Heart left ventricle (tissue), 16 donors: ENCODE measurements around the gene SLC9A3. TPM values are rescaled to one million over a fixed set of nuclear protein-coding genes. Genes with fewer than 3 reads are reported as not detected.

ENCODE experiments used
- ATAC-seq, 4 donors: fragments of 200-7000 bp; cut with Tn5 transposase; one replicate each; pipeline ENCODE4 v1.9.1; 2020 to 2022; ENCODE audit warnings: moderate library complexity in 4 of 4, mild to moderate bottlenecking in 3 of 4, moderate number of reproducible peaks in 1 of 4
- DNase-seq, 5 donors: peaks; one replicate each; pipeline ENCODE4 v3.0.0-alpha.2; 2020
- H3K27ac ChIP-seq, 12 donors: fragments of 200-600 bp; sonication (generic) in 4 of 12; one replicate each; pipeline versions ENCODE4 v1.5.0 to v1.8.0; 2016 to 2022; ENCODE audit warnings: mild to moderate bottlenecking in 2 of 12
- H3K27me3 ChIP-seq, 9 donors: fragments of 200-600 bp; sonication (generic) in 2 of 9; one replicate each; pipeline versions ENCODE4 v1.5.1 to v1.8.0; 2016 to 2022; ENCODE audit warnings: mild to moderate bottlenecking in 3 of 9
- H3K36me3 ChIP-seq, 9 donors: fragments of 200-600 bp; sonication (generic) in 2 of 9; one replicate each; pipeline versions ENCODE4 v1.5.0 to v1.8.0; 2018 to 2022; ENCODE audit warnings: mild to moderate bottlenecking in 2 of 9
- H3K4me1 ChIP-seq, 12 donors: fragments of 200-600 bp; sonication (generic) in 4 of 12; one replicate each; pipeline versions ENCODE4 v1.5.0 to v1.8.0; 2016 to 2022; ENCODE audit warnings: mild to moderate bottlenecking in 3 of 12
- H3K4me3 ChIP-seq, 12 donors: fragments of 200-600 bp; sonication (generic) in 4 of 12; one replicate each; pipeline versions ENCODE4 v1.5.0 to v1.8.0; 2017 to 2022; ENCODE audit warnings: mild to moderate bottlenecking in 9 of 12, moderate library complexity in 4 of 12
- H3K9me3 ChIP-seq, 12 donors: fragments of 200-600 bp; sonication (generic) in 4 of 12; one replicate each; pipeline versions ENCODE4 v1.5.0 to v1.8.0; 2016 to 2022; ENCODE audit warnings: mild to moderate bottlenecking in 1 of 12
- POLR2A ChIP-seq, 2 donors: fragments of 450-650 bp; IDR thresholded peaks; one replicate each; pipeline ENCODE4 v1.6.1; 2017; ENCODE audit warnings: antibody characterized with exemption in 2 of 2, mild to moderate bottlenecking in 2 of 2, moderate library complexity in 2 of 2
- WGBS, 4 donors: extraction: QIAGEN DNeasy Blood & Tissue Kit in 2 of 4; methylation state at CpG; one replicate each; pipeline versions ENCODE4 v1.1.5 to v1.1.7; 2013 to 2018; 5-methylcytosine and 5-hydroxymethylcytosine counted together
- intact Hi-C, 10 donors: fragments of 100-400 bp; cut with DNase I; formaldehyde crosslinking; loops; one replicate each; pipeline versions ENCODE4 v1.11.1 to v1.14.2; 2022
- polyA plus RNA-seq, 2 donors: library from polyadenylated mRNA; stranded (reverse); fragments of 200-250 nt; gene quantifications; one replicate each; pipeline ENCODE4 v1.2.3, GENCODE V29; 2013
- total RNA-seq, 9 donors: library from RNA; depleted of rRNA in 2 of 9; stranded (reverse); fragments of >200 nt in 2 of 9; fragmentation: NEBNext Ultra II Directional in 3 of 9; extraction: Animal tissue kit (Norgen Biotek cat#: 25700) in 3 of 9; gene quantifications; one replicate each; pipeline versions ENCODE4 v1.1.0 to v1.2.4, GENCODE V29; 2016 to 2023
- TF ChIP-seq, protein P1 (sequence below), 12 donors: fragments of 200-600 bp; sonication (generic) in 4 of 12; IDR thresholded peaks; one replicate each; pipeline versions ENCODE4 v1.5.0 to v1.8.0; 2018 to 2022; ENCODE audit warnings: antibody characterized with exemption in 12 of 12, mild to moderate bottlenecking in 5 of 12
- donor health status: ischemic (EF 13 %, LVEDD 7.1; RV severe dilation, severe dysfunction).
- donor health status: healthy with polysubstance abuse.
- donor health status: DM: no; HTN: yes; CAD: no.
- donor health status: DM: no; HTN: no; CAD: no.
- donor health status: ischemic (EF 25% LVEDD 6.9; RV normal size, moderate dysfunction).
- donor health status: ischemic (EF 25% LVEDD 5.7; RV mildly dilated, moderate dysfunction).
- donor health status: healthy.
- donor health status: DM: yes; HTN: yes; CAD: no.
- donor health status: ischemic (EF 35%, LVEDD 5.7; RV mildly dilated, moderate dysfunction).
- donor health status: nonischemic (EF 11% LVEDD 7.7; RV severe dilation, severe dysfunction).
- donor health status: DM: yes; HTN: yes; CAD: no.
- donor health status: PGD.
- donor health status: ischemic (EF 29% LVEDD 5.4; RV normal size, mild dysfunction).
- donor health status: nonischemic (EF 23%, LVEDD 6.1; RV moderate dilation, normal function).

SLC9A3 gene
- total and polyA plus RNA-seq, 11 donors = 0.50 to 3.8 (median 1.0) TPM

DNA sequence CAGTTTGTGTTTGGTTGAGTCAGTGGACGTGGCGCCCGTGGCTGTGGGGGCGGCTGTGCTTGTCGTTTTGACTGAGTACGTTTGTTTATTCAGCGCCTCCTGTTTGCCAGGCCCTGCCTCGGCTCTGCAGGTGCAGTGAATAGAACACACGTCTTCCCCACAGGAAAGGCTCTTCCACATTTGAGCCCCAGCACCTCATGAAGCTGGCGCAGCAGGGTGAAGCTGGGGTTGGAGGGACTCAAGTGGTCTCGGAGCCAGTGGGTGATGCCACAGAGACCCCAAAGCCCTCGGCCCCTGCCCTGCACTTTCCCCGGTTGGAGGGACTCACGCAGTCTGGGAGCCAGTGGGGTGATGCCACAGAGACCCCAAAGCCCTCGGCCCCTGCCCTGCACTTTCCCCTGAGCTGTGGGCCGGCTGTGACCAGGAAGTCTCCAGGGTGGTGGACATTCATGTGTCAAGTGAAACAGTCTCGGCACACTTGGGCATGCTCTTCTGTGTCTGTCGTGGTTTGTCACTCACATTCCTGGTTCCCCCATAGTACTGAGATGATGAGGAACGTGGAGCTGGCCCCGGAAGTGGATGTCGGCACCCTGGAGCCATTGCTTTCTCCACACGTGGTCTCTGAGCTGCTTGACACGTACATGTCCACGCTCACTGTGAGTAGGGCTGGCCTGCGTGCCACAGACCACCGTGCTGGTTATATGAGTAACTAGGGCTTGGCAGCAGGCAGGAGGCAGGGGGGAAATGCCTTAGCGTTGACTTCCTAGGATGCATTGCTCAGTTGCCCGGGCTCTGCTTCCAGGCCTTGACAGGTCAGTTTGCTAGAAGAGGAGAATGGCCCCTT is 67.7 kb downstream of the SLC9A3 start:
- ATAC-seq (no peak), DNase-seq (peak in 3 of 5 donors; percentile 13 to 52 (median 16))
- H3K4me1 ChIP-seq = no peaks in the 10 kb centered on the region
- H3K9me3 ChIP-seq = peaks cover 0 to 15% (median 8%) of the 10 kb centered on the region in 12 donors
- WGBS, 4 donors = 90 to 93% (median 91%) methylated on average over 23 to 28 of the region's 28 CpGs
- no peak overlapping the region for H3K4me3 ChIP-seq
- H3K27me3 ChIP-seq = no peaks in the 10 kb centered on the region
- H3K36me3 ChIP-seq = peaks cover 0 to 99% (median 91%) of the 10 kb centered on the region in 9 donors
- intact Hi-C loops = no loop called here
- H3K27ac ChIP-seq = no peak overlapping the region
- TF ChIP-seq POLR2A (IDR thresholded peaks at IDR 0.05) = no peak
- TF ChIP-seq, protein P1, sequence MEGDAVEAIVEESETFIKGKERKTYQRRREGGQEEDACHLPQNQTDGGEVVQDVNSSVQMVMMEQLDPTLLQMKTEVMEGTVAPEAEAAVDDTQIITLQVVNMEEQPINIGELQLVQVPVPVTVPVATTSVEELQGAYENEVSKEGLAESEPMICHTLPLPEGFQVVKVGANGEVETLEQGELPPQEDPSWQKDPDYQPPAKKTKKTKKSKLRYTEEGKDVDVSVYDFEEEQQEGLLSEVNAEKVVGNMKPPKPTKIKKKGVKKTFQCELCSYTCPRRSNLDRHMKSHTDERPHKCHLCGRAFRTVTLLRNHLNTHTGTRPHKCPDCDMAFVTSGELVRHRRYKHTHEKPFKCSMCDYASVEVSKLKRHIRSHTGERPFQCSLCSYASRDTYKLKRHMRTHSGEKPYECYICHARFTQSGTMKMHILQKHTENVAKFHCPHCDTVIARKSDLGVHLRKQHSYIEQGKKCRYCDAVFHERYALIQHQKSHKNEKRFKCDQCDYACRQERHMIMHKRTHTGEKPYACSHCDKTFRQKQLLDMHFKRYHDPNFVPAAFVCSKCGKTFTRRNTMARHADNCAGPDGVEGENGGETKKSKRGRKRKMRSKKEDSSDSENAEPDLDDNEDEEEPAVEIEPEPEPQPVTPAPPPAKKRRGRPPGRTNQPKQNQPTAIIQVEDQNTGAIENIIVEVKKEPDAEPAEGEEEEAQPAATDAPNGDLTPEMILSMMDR (IDR thresholded peaks at IDR 0.05) = no peak

DNA sequence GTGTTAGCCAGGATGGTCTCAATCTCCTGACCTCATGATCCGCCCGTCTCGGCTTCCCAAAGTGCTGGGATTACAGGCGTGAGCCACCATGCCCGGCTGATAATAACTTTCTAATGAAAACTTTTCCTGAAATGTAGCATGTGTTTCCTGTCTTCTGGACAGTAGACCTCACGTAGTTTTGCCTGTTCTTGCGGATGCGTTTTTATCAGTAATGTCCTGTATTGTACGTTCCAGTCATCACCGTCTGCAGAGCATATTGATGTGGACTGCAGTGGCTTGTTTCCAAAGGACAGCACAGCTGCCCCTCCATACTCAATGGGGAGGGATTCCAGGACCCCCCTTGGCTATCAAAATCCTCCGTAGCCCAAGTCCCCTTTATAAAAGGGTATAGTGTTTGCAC is 68.4 kb downstream of the SLC9A3 start:
- no peak for ATAC-seq
- Histone ChIP-seq H3K36me3 (peaks cover 0 to 99% (median 94%) of the 10 kb centered on the region in 9 donors), H3K27ac (no peak overlapping the region), H3K9me3 (peaks cover 0 to 22% (median 13%) of the 10 kb centered on the region in 12 donors), H3K4me3 (no peak overlapping the region), H3K27me3 (no peaks in the 10 kb centered on the region), H3K4me1 (no peaks in the 10 kb centered on the region)
- peak in 1 of 5 donors; percentile 19 for DNase-seq
- TF ChIP-seq, protein P1 (IDR thresholded peaks at IDR 0.05) = no peak
- TF ChIP-seq POLR2A (IDR thresholded peaks at IDR 0.05) = no peak
- WGBS, 4 donors = 75 to 83% (median 80%) methylated on average over 11 of the region's 11 CpGs
- intact Hi-C loops = no loop called here

DNA sequence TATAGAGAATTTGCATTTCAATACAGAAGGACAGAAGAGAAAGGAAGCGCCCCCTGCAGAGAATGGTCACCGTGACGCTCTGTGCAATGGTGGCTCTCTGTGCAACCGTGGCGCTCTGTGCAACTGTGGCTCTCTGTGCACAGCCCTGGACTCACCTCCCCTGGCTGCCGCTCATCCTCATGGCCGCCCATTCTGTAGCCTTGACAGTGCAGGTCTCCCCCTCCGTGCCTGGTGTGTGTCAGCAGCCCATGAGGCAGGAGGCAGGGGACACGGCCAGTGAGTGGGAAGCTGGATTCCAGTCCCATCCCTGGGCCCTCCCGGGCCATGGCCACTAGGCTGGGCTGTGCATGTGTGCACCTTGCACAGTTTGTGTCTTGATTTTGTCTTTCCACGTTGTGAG is 69.3 kb downstream of the SLC9A3 start:
- Histone ChIP-seq H3K27ac (no peak overlapping the region), H3K36me3 (peaks cover 0 to 99% (median 96%) of the 10 kb centered on the region in 9 donors), H3K4me1 (no peaks in the 10 kb centered on the region), H3K9me3 (peaks cover 0 to 26% (median 13%) of the 10 kb centered on the region in 12 donors), H3K27me3 (no peaks in the 10 kb centered on the region), H3K4me3 (no peak overlapping the region)
- ATAC-seq (peak in 1 of 4 donors; percentile 31), DNase-seq (peak in 2 of 5 donors; percentile 17 to 40)
- 86 to 92% (median 89%) methylated on average over 11 of the region's 11 CpGs for WGBS, 4 donors
- TF ChIP-seq, protein P1 (IDR thresholded peaks at IDR 0.05) = no peak
- no peak for TF ChIP-seq POLR2A (IDR thresholded peaks at IDR 0.05)
- intact Hi-C loops = no loop called here

DNA sequence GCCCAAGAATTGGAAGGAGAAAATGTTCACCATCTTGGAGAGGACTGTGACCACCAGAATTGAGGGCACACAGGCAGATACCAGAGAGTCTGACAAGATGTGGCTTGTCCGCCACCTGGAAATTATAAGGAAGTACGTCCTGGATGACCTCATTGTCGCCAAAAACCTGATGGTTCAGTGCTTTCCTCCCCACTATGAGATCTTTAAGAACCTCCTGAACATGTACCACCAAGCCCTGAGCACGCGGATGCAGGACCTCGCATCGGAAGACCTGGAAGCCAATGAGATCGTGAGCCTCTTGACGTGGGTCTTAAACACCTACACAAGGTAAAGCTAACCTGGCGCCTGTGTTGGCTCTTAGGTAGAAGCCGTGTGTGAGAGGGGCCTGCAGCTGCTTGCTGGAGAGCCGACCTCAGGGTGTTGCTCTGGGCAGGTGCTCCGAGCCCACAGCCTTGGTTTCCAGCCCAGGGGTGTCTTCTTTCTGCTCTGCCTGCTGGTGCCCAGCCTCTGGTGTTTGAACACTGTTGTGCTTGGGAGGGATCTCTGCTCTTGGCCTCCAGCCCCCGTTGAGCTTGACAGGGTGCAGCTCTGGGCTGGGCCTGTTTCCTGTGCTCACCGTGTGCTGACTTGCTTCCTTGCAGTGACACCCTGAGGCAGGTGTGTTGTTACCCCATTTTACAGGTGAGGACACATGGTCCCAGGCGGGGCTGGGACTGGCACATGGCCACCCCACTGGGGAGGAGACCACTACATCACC is 70.3 kb downstream of the SLC9A3 start:
- TF ChIP-seq, protein P1 (IDR thresholded peaks at IDR 0.05) = no peak
- no peak for TF ChIP-seq POLR2A (IDR thresholded peaks at IDR 0.05)
- Histone ChIP-seq H3K4me1 (peaks cover 0 to 3% (median 0%) of the 10 kb centered on the region in 12 donors), H3K27me3 (no peaks in the 10 kb centered on the region), H3K4me3 (no peak overlapping the region), H3K27ac (no peak overlapping the region), H3K36me3 (peaks cover 0 to 99% (median 97%) of the 10 kb centered on the region in 9 donors), H3K9me3 (peaks cover 0 to 26% (median 13%) of the 10 kb centered on the region in 12 donors)
- DNase-seq (peak in 3 of 5 donors; percentile 6 to 23 (median 13)), ATAC-seq (peak in 3 of 4 donors; percentile 16 to 25 (median 18))
- WGBS, 4 donors = 94 to 96% (median 94%) methylated on average over 14 to 16 of the region's 16 CpGs
- intact Hi-C loops = no loop called here
